Osteocyte (in vitro differentiated cells): Measurements from ENCODE around the gene OBI1. TPM values are rescaled to one million over a fixed set of nuclear protein-coding genes. Genes with fewer than 3 reads are reported as not detected.

Experiments used
- DNase-seq: peaks from one replicate; pipeline ENCODE4 v3.0.0; 2021; ENCODE audit warnings: mixed read lengths; ENCODE audit not compliant: unreplicated experiment; ENCODE audit errors: extremely low spot score
- H3K27ac Mint-ChIP-seq: one replicate; pipeline ENCODE4 v1.8.0; 2021; ENCODE audit warnings: mild to moderate bottlenecking, mixed read lengths; ENCODE audit not compliant: unreplicated experiment
- H3K27me3 Mint-ChIP-seq: one replicate; pipeline ENCODE4 v1.8.0; 2021; ENCODE audit warnings: mixed read lengths; ENCODE audit not compliant: unreplicated experiment
- H3K36me3 Mint-ChIP-seq: one replicate; pipeline ENCODE4 v1.8.0; 2021; ENCODE audit warnings: mixed read lengths; ENCODE audit not compliant: unreplicated experiment
- H3K4me1 Mint-ChIP-seq: one replicate; pipeline ENCODE4 v1.8.0; 2021; ENCODE audit warnings: mixed read lengths; ENCODE audit not compliant: unreplicated experiment
- H3K4me3 Mint-ChIP-seq: one replicate; pipeline ENCODE4 v1.8.0; 2021; ENCODE audit warnings: mild to moderate bottlenecking, moderate library complexity, mixed read lengths; ENCODE audit not compliant: unreplicated experiment
- H3K9me3 Mint-ChIP-seq: one replicate; pipeline ENCODE4 v1.8.0; 2021; ENCODE audit warnings: mixed read lengths; ENCODE audit not compliant: unreplicated experiment
- total RNA-seq: library from RNA; stranded (reverse); gene quantifications from 2 replicates; pipeline ENCODE4 v1.2.1, GENCODE V29; 2021
- TF ChIP-seq, protein P1 (sequence below): fragments of 200-600 bp; sonication (generic); IDR thresholded peaks from 2 replicates; pipeline ENCODE4 v1.5.0; 2021; ENCODE audit warnings: antibody characterized with exemption, mild to moderate bottlenecking, moderate library complexity

Gene OBI1
- total RNA-seq, 1 donor from 2014 or later, result 10.5 TPM

DNA sequence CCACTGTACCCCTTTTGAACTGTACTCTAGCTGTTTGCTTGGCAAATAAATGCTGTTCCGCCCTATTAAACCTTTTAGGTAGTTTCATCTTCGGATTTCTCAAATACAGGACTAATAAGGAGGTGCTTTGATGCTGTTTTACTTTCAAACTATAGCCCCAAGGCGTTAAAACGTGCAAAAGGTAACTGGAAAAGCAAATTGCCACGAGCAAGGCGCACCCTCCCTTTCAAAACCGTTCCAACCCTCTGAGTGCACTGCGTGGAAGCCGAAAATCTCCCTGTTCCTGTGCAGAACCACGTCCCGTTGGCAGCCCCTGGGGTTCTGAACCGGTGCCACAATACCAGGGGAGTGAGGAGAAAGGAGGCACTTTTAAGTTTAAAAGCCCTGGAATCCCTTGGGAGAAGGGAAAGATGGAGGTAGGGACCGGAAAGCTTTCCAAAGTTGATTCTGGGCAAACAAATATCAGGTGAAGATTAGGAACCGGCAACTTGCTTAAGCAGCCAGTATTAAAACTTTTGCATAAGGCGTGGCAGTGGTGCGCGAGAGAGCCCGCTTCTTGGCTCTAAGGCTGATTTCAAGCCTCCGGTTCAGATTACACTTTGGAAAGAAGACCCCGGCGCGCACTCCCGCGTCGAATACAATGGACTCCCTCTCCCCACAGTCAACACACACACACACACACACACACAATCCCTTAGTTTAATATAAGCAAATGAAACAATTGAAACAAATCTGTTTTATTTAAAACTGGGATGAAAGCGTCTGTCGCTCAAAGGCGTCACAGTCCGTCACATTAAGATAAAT, 65.1 kb downstream of the OBI1 start:
- Mint-ChIP-seq H3K4me3 (no peak overlapping the region), H3K4me1 (peaks cover 11% of the 10 kb centered on the region), H3K36me3 (no peaks in the 10 kb centered on the region), H3K27ac (no peak overlapping the region), H3K9me3 (peaks cover 4% of the 10 kb centered on the region), H3K27me3 (peaks cover 92% of the 10 kb centered on the region)
- TF ChIP-seq, protein P1, sequence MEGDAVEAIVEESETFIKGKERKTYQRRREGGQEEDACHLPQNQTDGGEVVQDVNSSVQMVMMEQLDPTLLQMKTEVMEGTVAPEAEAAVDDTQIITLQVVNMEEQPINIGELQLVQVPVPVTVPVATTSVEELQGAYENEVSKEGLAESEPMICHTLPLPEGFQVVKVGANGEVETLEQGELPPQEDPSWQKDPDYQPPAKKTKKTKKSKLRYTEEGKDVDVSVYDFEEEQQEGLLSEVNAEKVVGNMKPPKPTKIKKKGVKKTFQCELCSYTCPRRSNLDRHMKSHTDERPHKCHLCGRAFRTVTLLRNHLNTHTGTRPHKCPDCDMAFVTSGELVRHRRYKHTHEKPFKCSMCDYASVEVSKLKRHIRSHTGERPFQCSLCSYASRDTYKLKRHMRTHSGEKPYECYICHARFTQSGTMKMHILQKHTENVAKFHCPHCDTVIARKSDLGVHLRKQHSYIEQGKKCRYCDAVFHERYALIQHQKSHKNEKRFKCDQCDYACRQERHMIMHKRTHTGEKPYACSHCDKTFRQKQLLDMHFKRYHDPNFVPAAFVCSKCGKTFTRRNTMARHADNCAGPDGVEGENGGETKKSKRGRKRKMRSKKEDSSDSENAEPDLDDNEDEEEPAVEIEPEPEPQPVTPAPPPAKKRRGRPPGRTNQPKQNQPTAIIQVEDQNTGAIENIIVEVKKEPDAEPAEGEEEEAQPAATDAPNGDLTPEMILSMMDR, result no peak
- no peak for DNase-seq

DNA sequence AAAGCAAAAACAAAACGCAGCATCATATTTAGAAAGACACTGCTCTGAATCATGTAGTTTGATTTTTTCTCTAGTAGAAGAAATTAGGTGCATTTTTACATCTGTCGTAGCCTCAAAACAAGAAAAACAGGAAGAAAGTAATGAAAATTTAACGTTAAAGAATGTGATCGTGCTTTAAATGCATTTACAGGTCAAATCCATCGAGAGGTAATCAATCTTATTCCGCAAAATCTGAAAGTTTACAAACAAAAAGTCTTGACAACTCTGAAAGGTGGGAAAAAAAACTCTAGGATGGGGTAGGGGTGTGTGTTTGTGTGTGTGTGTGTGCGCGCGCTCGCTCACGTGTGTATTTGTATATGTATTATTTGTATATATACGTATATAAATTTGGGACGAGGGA, 65.8 kb downstream of the OBI1 start:
- peaks cover 11% of the 10 kb centered on the region for H3K4me1 Mint-ChIP-seq

DNA sequence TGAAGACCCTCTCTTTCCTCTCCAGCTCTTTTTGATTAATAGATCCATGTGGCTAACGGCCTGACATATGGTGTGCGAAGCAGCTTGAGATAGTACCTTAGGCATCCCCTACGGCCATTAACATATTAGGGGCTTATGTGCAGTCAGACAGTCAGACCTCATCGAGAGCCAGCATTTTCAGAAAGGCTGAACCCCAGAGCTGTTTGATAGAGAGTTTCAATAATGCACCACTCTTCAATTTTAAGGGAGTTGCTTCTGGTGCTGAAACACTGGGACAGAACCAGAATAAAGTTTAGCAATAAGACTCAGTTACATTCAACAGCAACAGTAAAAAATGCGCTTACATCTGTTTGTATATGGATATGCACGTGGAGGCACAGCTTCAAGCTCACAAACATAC, 66.4 kb downstream of the OBI1 start:
- H3K27me3 Mint-ChIP-seq, result peaks cover 93% of the 10 kb centered on the region
- H3K9me3 Mint-ChIP-seq, result no peaks in the 10 kb centered on the region
- peaks cover 11% of the 10 kb centered on the region for H3K4me1 Mint-ChIP-seq
- no peak overlapping the region for H3K27ac Mint-ChIP-seq
- no peaks in the 10 kb centered on the region for H3K36me3 Mint-ChIP-seq
- no peak for DNase-seq
- TF ChIP-seq, protein P1, result no peak
- no peak overlapping the region for H3K4me3 Mint-ChIP-seq

More for the DNA sequence above, 65.8 kb downstream of the OBI1 start:
- no peaks in the 10 kb centered on the region for H3K36me3 Mint-ChIP-seq
- no peaks in the 10 kb centered on the region for H3K9me3 Mint-ChIP-seq
- H3K27ac Mint-ChIP-seq, result no peak overlapping the region
- H3K27me3 Mint-ChIP-seq, result peaks cover 92% of the 10 kb centered on the region
- DNase-seq, result no peak
- TF ChIP-seq, protein P1, result no peak
- H3K4me3 Mint-ChIP-seq, result no peak overlapping the region

DNA sequence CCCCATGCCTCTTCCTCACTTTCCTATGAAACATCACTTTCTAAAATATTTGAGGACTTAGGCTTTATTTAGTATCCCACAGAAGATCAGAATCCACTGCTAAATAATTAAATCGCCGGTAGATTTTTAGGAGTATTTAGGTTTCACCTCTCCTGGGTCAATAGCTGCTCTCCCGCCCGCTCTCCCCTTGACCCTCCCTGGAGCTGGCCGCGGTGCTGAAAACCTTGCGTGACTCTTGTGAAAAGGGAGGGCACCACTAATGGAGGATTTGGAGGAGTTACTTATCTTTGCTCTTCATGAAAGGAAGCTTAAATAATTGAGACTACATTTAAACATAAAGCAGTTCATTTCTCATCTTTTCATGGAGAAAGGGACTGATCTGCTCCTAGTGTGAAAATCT, 69.7 kb downstream of the OBI1 start:
- H3K36me3 Mint-ChIP-seq, result no peaks in the 10 kb centered on the region
- DNase-seq, result no peak

DNA sequence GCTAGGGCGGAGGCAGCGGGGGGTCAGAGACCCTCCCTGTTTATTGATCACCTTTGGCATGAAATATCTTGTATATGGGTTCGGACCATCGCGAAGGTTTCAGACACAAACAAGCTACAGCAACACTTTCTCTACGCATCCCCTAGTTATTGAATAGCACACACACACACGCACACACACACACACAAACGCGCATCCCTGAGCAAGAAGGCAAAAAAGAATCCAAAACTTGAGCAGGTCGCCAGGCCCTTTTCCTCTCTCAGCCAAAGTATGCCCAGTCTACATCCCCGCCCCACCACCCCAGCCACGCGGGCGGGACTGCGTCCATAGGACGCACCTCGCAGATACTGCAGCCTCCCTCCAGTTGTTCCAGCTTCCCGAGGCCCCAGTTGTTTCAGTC, 71.6 kb downstream of the OBI1 start:
- Mint-ChIP-seq H3K4me3 (no peak overlapping the region), H3K4me1 (peaks cover 4% of the 10 kb centered on the region), H3K9me3 (no peaks in the 10 kb centered on the region), H3K27me3 (peaks cover 86% of the 10 kb centered on the region), H3K27ac (no peak overlapping the region), H3K36me3 (no peaks in the 10 kb centered on the region)
- TF ChIP-seq, protein P1, result no peak
- no peak for DNase-seq

More for the DNA sequence above, 69.7 kb downstream of the OBI1 start:
- TF ChIP-seq, protein P1, result no peak
- Mint-ChIP-seq H3K4me1 (peaks cover 4% of the 10 kb centered on the region), H3K27ac (no peak overlapping the region), H3K9me3 (no peaks in the 10 kb centered on the region), H3K27me3 (peaks cover 90% of the 10 kb centered on the region), H3K4me3 (no peak overlapping the region)
